ENCODE data around the gene CCDC141.

The CCDC141 gene

GRCh38 chr2:178811045-178811444 lies 238.9 kb downstream of the CCDC141 start:
- no peak overlapping the region for H3K4me3 ChIP-seq (ENCODE audit: low read depth, low read length)
- DNase-seq (ENCODE audit: low read depth): no peak

GRCh38 chr2:178810422-178810821 lies 239.5 kb downstream of the CCDC141 start:
- no peak for TF ChIP-seq CTCF (IDR thresholded peaks at IDR 0.05; ENCODE audit: low read depth, low read length, missing control alignments)
- H3K4me3 ChIP-seq (ENCODE audit: low read depth, low read length): no peak overlapping the region
- in situ Hi-C loops (cut with HindIII; ENCODE audit: low sequenced_read_pairs): no loop called here
- no peak for DNase-seq (ENCODE audit: low read depth)

More at GRCh38 chr2:178811045-178811444, 238.9 kb downstream of the CCDC141 start:
- no peak for TF ChIP-seq CTCF (IDR thresholded peaks at IDR 0.05; ENCODE audit: low read depth, low read length, missing control alignments)
- in situ Hi-C loops (cut with HindIII; ENCODE audit: low sequenced_read_pairs): no loop called here

- in situ Hi-C loops (cut with HindIII; ENCODE audit: low sequenced_read_pairs): no loop called here
These were observed 242.5 kb downstream of the CCDC141 start, which contains the start of gene TTN for GRCh38 chr2:178807227-178808008. Gene TTN (minus strand): TSS chr2:178807423. CDS start chr2:178804642, 2,781 bp downstream.

GRCh38 chr2:178806543-178806942 lies 243.4 kb downstream of the CCDC141 start:
- in situ Hi-C loops (cut with HindIII; ENCODE audit: low sequenced_read_pairs): no loop called here
- no peak for TF ChIP-seq CTCF (IDR thresholded peaks at IDR 0.05; ENCODE audit: low read depth, low read length, missing control alignments)
- no peak for DNase-seq (ENCODE audit: low read depth)
- H3K4me3 ChIP-seq (ENCODE audit: low read depth, low read length): no peak overlapping the region

More at GRCh38 chr2:178807227-178808008, 242.5 kb downstream of the CCDC141 start, which contains the start of gene TTN:
- TF ChIP-seq CTCF (IDR thresholded peaks at IDR 0.05; ENCODE audit: low read depth, low read length, missing control alignments): no peak
- H3K4me3 ChIP-seq (ENCODE audit: low read depth, low read length): no peak within 1 kb of the TSS
- no peak for DNase-seq (ENCODE audit: low read depth)

- no peak for DNase-seq (ENCODE audit: low read depth)
- no peak overlapping the region for H3K4me3 ChIP-seq (ENCODE audit: low read depth, low read length)
- no peak for TF ChIP-seq CTCF (IDR thresholded peaks at IDR 0.05; ENCODE audit: low read depth, low read length, missing control alignments)
- in situ Hi-C loops (cut with HindIII; ENCODE audit: low sequenced_read_pairs): no loop called here
These were observed 244.5 kb downstream of the CCDC141 start for GRCh38 chr2:178805457-178805856.

- peak; percentile 24 for TF ChIP-seq CTCF (IDR thresholded peaks at IDR 0.05; ENCODE audit: low read depth, low read length, missing control alignments)
- in situ Hi-C loops (cut with HindIII; ENCODE audit: low sequenced_read_pairs): no loop called here
- DNase-seq (ENCODE audit: low read depth): no peak
- no peak overlapping the region for H3K4me3 ChIP-seq (ENCODE audit: low read depth, low read length)
These were observed 245.1 kb downstream of the CCDC141 start for GRCh38 chr2:178804791-178805190.
